ENCODE results near the gene TUBA4A.
A peak's percentile ranks its signal among the peaks of the same experiment; 100 is the strongest.

The TUBA4A gene

GRCh38 chr2:219252084-219252483, 1.6 kb downstream of the TUBA4A start:
- peaks cover 0 to 8% of the 10 kb centered on the region in 2 donors for H3K27me3 ChIP-seq
- H3K9me3 ChIP-seq = no peaks in the 10 kb centered on the region
- peak in 1 of 2 donors; percentile 78 for DNase-seq
- TF ChIP-seq CTCF (IDR thresholded peaks at IDR 0.05) = no peak
- H3K36me3 ChIP-seq = peaks cover 9 to 35% (median 29%) of the 10 kb centered on the region in 3 donors
- H3K27ac ChIP-seq = peak overlapping the region; percentile 85 to 92
- H3K4me3 ChIP-seq = peak overlapping the region; percentile 79 to 86
- intact Hi-C loops (cut with DNase I; ENCODE audit: low total_unique reads) = no loop called here
- H3K4me1 ChIP-seq = peaks cover 0 to 70% (median 54%) of the 10 kb centered on the region in 4 donors

GRCh38 chr2:219251656-219252055, 2.1 kb downstream of the TUBA4A start:
- DNase-seq = no peak
- no peak for TF ChIP-seq CTCF (IDR thresholded peaks at IDR 0.05)
- H3K4me1 ChIP-seq = peaks cover 0 to 74% (median 55%) of the 10 kb centered on the region in 4 donors
- peak overlapping the region; percentile 79 to 86 for H3K4me3 ChIP-seq
- peak overlapping the region; percentile 85 to 92 for H3K27ac ChIP-seq
- peaks cover 0 to 8% of the 10 kb centered on the region in 2 donors for H3K27me3 ChIP-seq
- peaks cover 9 to 37% (median 29%) of the 10 kb centered on the region in 3 donors for H3K36me3 ChIP-seq
- H3K9me3 ChIP-seq = no peaks in the 10 kb centered on the region
- intact Hi-C loops (cut with DNase I; ENCODE audit: low total_unique reads) = no loop called here

GRCh38 chr2:219250049-219250781, 3.5 kb downstream of the TUBA4A start:
- no peak for TF ChIP-seq CTCF (IDR thresholded peaks at IDR 0.05)
- Histone ChIP-seq H3K4me3 (peak overlapping the region in 1 of 2 donors; percentile 23), H3K36me3 (peaks cover 9 to 37% (median 29%) of the 10 kb centered on the region in 3 donors), H3K27me3 (no peaks in the 10 kb centered on the region), H3K4me1 (peaks cover 0 to 85% (median 65%) of the 10 kb centered on the region in 4 donors), H3K9me3 (no peaks in the 10 kb centered on the region), H3K27ac (peak overlapping the region; percentile 86 to 92)
- no peak for DNase-seq
- intact Hi-C loops (cut with DNase I; ENCODE audit: low total_unique reads) = no loop called here

GRCh38 chr2:219249203-219249980, 4.3 kb downstream of the TUBA4A start:
- no peak for TF ChIP-seq CTCF (IDR thresholded peaks at IDR 0.05)
- DNase-seq = peak; percentile 71 to 90
- H3K27me3 ChIP-seq = no peaks in the 10 kb centered on the region
- H3K36me3 ChIP-seq = peaks cover 9 to 37% (median 29%) of the 10 kb centered on the region in 3 donors
- peak overlapping the region; percentile 5 to 23 for H3K4me3 ChIP-seq
- H3K4me1 ChIP-seq = peaks cover 0 to 85% (median 69%) of the 10 kb centered on the region in 4 donors
- H3K9me3 ChIP-seq = no peaks in the 10 kb centered on the region
- intact Hi-C loops (cut with DNase I; ENCODE audit: low total_unique reads) = no loop called here
- H3K27ac ChIP-seq = peak overlapping the region; percentile 86 to 92

GRCh38 chr2:219248845-219249202, 4.9 kb downstream of the TUBA4A start:
- no peaks in the 10 kb centered on the region for H3K27me3 ChIP-seq
- H3K27ac ChIP-seq = peak overlapping the region; percentile 86 to 92
- H3K4me3 ChIP-seq = peak overlapping the region; percentile 5 to 23
- peaks cover 9 to 37% (median 29%) of the 10 kb centered on the region in 3 donors for H3K36me3 ChIP-seq
- no peak for TF ChIP-seq CTCF (IDR thresholded peaks at IDR 0.05)
- intact Hi-C loops (cut with DNase I; ENCODE audit: low total_unique reads) = no loop called here
- H3K4me1 ChIP-seq = peaks cover 0 to 80% (median 69%) of the 10 kb centered on the region in 4 donors
- no peaks in the 10 kb centered on the region for H3K9me3 ChIP-seq
- no peak for DNase-seq
